SK-N-SH treated with all-trans-retinoic acid at 6 μM for 48 hours (cell line): ENCODE results near the gene SLC2A4RG.

Source experiments
- ATAC-seq: fragments of 200-7000 bp; cut with Tn5 transposase; 3 replicates; pipeline ENCODE4 v1.9.1; 2020; ENCODE audit warnings: mild to moderate bottlenecking, moderate library complexity
- ARNTL ChIP-seq: fragments of 450-650 bp; formaldehyde crosslinking; IDR thresholded peaks from 2 replicates; pipeline ENCODE4 v1.5.0; 2020; ENCODE audit warnings: low read depth, mild to moderate bottlenecking, moderate library complexity, borderline replicate concordance
- BACH2 ChIP-seq: fragments of 250-450 bp; sonication (Bioruptor Pico); IDR thresholded peaks from 2 replicates; pipeline ENCODE4 v1.9.0; 2021; ENCODE audit warnings: mild to moderate bottlenecking, borderline replicate concordance
- CSDC2 ChIP-seq: fragments of 250-450 bp; sonication (Bioruptor Pico); IDR thresholded peaks from 2 replicates; pipeline ENCODE4 v1.5.0; 2020; ENCODE audit warnings: mild to moderate bottlenecking, moderate library complexity
- ESRRG ChIP-seq: fragments of 250-450 bp; sonication (Bioruptor Pico); IDR thresholded peaks from 2 replicates; pipeline ENCODE4 v1.6.1; 2021; ENCODE audit warnings: mild to moderate bottlenecking
- GLIS3 ChIP-seq: fragments of 250-450 bp; sonication (Bioruptor Pico); IDR thresholded peaks from 2 replicates; pipeline ENCODE4 v1.5.0; 2020; ENCODE audit warnings: mild to moderate bottlenecking, moderate library complexity
- ISL1 ChIP-seq: fragments of 250-450 bp; sonication (Bioruptor Pico); IDR thresholded peaks from 2 replicates; pipeline ENCODE4 v2.1.2; 2022; ENCODE audit warnings: mild to moderate bottlenecking, moderate library complexity
- OSR1 ChIP-seq: fragments of 250-450 bp; sonication (Bioruptor Pico); IDR thresholded peaks from 2 replicates; pipeline ENCODE4 v1.8.0; 2022; ENCODE audit warnings: moderate library complexity, mild to moderate bottlenecking, inconsistent platforms
- PPARA ChIP-seq: fragments of 250-450 bp; sonication (Bioruptor Pico); IDR thresholded peaks from 2 replicates; pipeline ENCODE4 v1.5.0; 2020; ENCODE audit warnings: mild to moderate bottlenecking, borderline replicate concordance
- RARB ChIP-seq: fragments of 250-450 bp; sonication (Bioruptor Pico); IDR thresholded peaks from 2 replicates; pipeline ENCODE4 v1.8.0; 2021; ENCODE audit warnings: mild to moderate bottlenecking, moderate library complexity
- SNAI2 ChIP-seq: fragments of 250-450 bp; sonication (Bioruptor Pico); IDR thresholded peaks from 2 replicates; pipeline ENCODE4 v1.5.0; 2020; ENCODE audit warnings: mild to moderate bottlenecking, moderate library complexity
- TCF4 ChIP-seq: fragments of 250-450 bp; sonication (Bioruptor Pico); IDR thresholded peaks from 2 replicates; pipeline ENCODE4 v1.8.0; 2021; ENCODE audit warnings: mild to moderate bottlenecking, moderate library complexity, borderline replicate concordance
- TOX ChIP-seq: fragments of 250-450 bp; sonication (Bioruptor Pico); IDR thresholded peaks from 2 replicates; pipeline ENCODE4 v1.8.0; 2021; ENCODE audit warnings: mild to moderate bottlenecking, moderate library complexity, borderline replicate concordance
- ZFP3 ChIP-seq: fragments of 250-450 bp; sonication (Bioruptor Pico); IDR thresholded peaks from 2 replicates; pipeline ENCODE4 v1.5.0; 2020; ENCODE audit warnings: mild to moderate bottlenecking, moderate library complexity
- ZFP30 ChIP-seq: fragments of 450-650 bp; formaldehyde crosslinking; IDR thresholded peaks from 2 replicates; pipeline ENCODE4 v1.5.0; 2022; ENCODE audit warnings: mild to moderate bottlenecking, moderate library complexity
- ZNF565 ChIP-seq: fragments of 450-650 bp; formaldehyde crosslinking; conservative IDR thresholded peaks from 2 replicates; pipeline ENCODE4 v1.5.0; 2020; ENCODE audit warnings: low read depth, mild to moderate bottlenecking, moderate library complexity
- ZNF70 ChIP-seq: fragments of 450-650 bp; formaldehyde crosslinking; IDR thresholded peaks from 2 replicates; pipeline ENCODE4 v1.5.0; 2020; ENCODE audit warnings: mild to moderate bottlenecking, moderate library complexity
- ZNF8 ChIP-seq: fragments of 450-650 bp; formaldehyde crosslinking; IDR thresholded peaks from 2 replicates; pipeline ENCODE4 v1.5.0; 2020; ENCODE audit warnings: mild to moderate bottlenecking, moderate library complexity
- TF ChIP-seq, protein P1 (sequence below): fragments of 250-450 bp; sonication (Bioruptor Pico); IDR thresholded peaks from 2 replicates; pipeline ENCODE4 v1.8.0; 2020; ENCODE audit warnings: mild to moderate bottlenecking, moderate library complexity, borderline replicate concordance
- TF ChIP-seq, protein P2 (sequence below): fragments of 250-450 bp; sonication (Bioruptor Pico); IDR thresholded peaks from 2 replicates; pipeline ENCODE4 v1.5.1; 2021; ENCODE audit warnings: mild to moderate bottlenecking, moderate library complexity
- TF ChIP-seq, protein P3 (sequence below): fragments of 250-450 bp; sonication (Bioruptor Pico); IDR thresholded peaks from 2 replicates; pipeline ENCODE4 v1.5.1; 2020; ENCODE audit warnings: low read depth, mild to moderate bottlenecking, moderate library complexity
- TF ChIP-seq, protein P4 (sequence below): fragments of 250-450 bp; sonication (Bioruptor Pico); IDR thresholded peaks from 2 replicates; pipeline ENCODE4 v1.8.0; 2021; ENCODE audit warnings: low read depth, mild to moderate bottlenecking, moderate library complexity, borderline replicate concordance

The SLC2A4RG gene

GRCh38 chr20:63698739-63699465, 40.7 kb upstream of the SLC2A4RG start:
- TF ChIP-seq BACH2 (CRISPR knock-in tag), result no peak
- TF ChIP-seq, protein P1, sequence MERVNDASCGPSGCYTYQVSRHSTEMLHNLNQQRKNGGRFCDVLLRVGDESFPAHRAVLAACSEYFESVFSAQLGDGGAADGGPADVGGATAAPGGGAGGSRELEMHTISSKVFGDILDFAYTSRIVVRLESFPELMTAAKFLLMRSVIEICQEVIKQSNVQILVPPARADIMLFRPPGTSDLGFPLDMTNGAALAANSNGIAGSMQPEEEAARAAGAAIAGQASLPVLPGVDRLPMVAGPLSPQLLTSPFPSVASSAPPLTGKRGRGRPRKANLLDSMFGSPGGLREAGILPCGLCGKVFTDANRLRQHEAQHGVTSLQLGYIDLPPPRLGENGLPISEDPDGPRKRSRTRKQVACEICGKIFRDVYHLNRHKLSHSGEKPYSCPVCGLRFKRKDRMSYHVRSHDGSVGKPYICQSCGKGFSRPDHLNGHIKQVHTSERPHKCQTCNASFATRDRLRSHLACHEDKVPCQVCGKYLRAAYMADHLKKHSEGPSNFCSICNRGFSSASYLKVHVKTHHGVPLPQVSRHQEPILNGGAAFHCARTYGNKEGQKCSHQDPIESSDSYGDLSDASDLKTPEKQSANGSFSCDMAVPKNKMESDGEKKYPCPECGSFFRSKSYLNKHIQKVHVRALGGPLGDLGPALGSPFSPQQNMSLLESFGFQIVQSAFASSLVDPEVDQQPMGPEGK, result 0 out of 2 replicates have a peak, but pooled peaks have one; percentile 21
- TF ChIP-seq ZNF8, result 0 out of 2 replicates have a peak, but pooled peaks have one; percentile 18
- TF ChIP-seq TCF4 (CRISPR knock-in tag), result no peak
- peak; percentile 10; the same call in 1 of the 2 replicates for TF ChIP-seq GLIS3
- no peak for TF ChIP-seq ARNTL (CRISPR knock-in tag)
- peak; percentile 67 for ATAC-seq

DNA sequence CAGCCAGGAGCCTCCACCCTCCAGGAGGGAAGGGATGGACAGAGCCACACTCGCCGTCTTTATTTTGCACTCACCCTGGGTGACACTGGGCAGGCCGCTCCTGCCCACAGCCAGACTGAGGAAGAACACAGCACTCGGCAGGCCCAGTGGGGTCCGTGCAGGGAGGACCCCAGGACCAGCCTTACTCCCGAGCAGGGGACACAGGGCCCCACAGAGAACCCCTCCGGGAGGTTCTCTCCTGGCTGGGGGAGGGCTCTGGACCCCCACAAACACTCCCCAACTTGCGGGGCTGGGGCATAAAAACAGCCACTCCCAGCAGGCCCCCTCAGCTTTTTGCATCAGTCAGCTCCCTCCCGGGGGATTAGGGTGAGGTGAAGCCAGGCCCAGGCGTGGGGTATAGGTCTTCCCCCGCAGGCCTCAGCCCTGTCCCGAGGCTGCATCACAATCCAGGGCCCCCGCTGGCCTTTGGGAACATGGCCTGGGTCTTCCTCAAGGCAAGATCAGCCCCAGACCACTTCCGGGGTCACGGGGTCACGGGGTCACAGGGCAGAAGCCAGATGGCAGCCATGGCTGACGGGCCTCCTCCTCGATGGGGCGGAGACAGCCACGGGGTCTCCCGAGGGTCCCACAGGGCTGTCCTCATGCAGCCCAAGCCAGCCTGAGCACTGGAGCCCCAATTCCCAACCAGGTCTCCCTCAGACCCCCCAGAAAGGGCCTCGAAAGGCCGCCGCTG, 39.9 kb upstream of the SLC2A4RG start:
- ATAC-seq, result peak; percentile 18; the same call in 2 of the 3 replicates
- TF ChIP-seq PPARA (CRISPR knock-in tag) (no peak), ZFP3 (CRISPR knock-in tag) (no peak), SNAI2 (CRISPR knock-in tag) (no peak), RARB (CRISPR knock-in tag) (no peak), CSDC2 (CRISPR knock-in tag) (no peak)
- TF ChIP-seq, protein P1, result no peak

- TF ChIP-seq TOX (CRISPR knock-in tag) (no peak), ISL1 (CRISPR knock-in tag) (no peak), ZNF565 (CRISPR knock-in tag) (no peak), SNAI2 (CRISPR knock-in tag) (no peak), PPARA (CRISPR knock-in tag) (no peak), BACH2 (CRISPR knock-in tag) (no peak), CSDC2 (CRISPR knock-in tag) (no peak), ESRRG (CRISPR knock-in tag) (no peak), GLIS3 (no peak), ZFP30 (CRISPR knock-in tag) (no peak), OSR1 (CRISPR knock-in tag) (no peak), ZFP3 (CRISPR knock-in tag) (no peak), RARB (CRISPR knock-in tag) (no peak), ZNF8 (no peak)
- TF ChIP-seq, protein P2, sequence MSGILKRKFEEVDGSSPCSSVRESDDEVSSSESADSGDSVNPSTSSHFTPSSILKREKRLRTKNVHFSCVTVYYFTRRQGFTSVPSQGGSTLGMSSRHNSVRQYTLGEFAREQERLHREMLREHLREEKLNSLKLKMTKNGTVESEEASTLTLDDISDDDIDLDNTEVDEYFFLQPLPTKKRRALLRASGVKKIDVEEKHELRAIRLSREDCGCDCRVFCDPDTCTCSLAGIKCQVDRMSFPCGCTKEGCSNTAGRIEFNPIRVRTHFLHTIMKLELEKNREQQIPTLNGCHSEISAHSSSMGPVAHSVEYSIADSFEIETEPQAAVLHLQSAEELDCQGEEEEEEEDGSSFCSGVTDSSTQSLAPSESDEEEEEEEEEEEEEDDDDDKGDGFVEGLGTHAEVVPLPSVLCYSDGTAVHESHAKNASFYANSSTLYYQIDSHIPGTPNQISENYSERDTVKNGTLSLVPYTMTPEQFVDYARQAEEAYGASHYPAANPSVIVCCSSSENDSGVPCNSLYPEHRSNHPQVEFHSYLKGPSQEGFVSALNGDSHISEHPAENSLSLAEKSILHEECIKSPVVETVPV (CRISPR knock-in tag), result no peak
- TF ChIP-seq, protein P1, result no peak
- TF ChIP-seq, all 23 proteins: peak for 0
- ATAC-seq, result no peak
These were observed 39.2 kb upstream of the SLC2A4RG start for GRCh38 chr20:63700199-63701050.

DNA sequence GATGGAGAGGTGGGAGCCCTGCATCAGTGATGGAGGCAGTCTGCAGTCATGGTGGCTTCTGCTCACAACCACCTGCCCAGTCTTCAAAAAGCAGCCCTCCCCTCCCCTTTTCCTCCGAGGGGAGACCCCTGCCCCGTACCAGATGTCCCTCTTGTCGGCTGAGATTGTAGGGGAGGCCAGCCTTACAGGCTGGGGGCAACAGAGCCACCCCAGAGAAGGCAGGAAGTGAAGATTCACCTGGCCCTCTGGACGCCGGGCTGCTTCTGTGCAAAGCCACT, 38.6 kb upstream of the SLC2A4RG start:
- ATAC-seq, result no peak
- TF ChIP-seq OSR1 (CRISPR knock-in tag) (no peak), ZNF565 (CRISPR knock-in tag) (no peak), ZFP30 (CRISPR knock-in tag) (no peak), TOX (CRISPR knock-in tag) (no peak), ZNF70 (no peak), ARNTL (CRISPR knock-in tag) (no peak), ZFP3 (CRISPR knock-in tag) (no peak)
- TF ChIP-seq, protein P2 (CRISPR knock-in tag), result no peak
- TF ChIP-seq, protein P3, sequence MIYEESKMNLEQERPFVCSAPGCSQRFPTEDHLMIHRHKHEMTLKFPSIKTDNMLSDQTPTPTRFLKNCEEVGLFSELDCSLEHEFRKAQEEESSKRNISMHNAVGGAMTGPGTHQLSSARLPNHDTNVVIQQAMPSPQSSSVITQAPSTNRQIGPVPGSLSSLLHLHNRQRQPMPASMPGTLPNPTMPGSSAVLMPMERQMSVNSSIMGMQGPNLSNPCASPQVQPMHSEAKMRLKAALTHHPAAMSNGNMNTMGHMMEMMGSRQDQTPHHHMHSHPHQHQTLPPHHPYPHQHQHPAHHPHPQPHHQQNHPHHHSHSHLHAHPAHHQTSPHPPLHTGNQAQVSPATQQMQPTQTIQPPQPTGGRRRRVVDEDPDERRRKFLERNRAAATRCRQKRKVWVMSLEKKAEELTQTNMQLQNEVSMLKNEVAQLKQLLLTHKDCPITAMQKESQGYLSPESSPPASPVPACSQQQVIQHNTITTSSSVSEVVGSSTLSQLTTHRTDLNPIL, result no peak
- TF ChIP-seq, protein P4, sequence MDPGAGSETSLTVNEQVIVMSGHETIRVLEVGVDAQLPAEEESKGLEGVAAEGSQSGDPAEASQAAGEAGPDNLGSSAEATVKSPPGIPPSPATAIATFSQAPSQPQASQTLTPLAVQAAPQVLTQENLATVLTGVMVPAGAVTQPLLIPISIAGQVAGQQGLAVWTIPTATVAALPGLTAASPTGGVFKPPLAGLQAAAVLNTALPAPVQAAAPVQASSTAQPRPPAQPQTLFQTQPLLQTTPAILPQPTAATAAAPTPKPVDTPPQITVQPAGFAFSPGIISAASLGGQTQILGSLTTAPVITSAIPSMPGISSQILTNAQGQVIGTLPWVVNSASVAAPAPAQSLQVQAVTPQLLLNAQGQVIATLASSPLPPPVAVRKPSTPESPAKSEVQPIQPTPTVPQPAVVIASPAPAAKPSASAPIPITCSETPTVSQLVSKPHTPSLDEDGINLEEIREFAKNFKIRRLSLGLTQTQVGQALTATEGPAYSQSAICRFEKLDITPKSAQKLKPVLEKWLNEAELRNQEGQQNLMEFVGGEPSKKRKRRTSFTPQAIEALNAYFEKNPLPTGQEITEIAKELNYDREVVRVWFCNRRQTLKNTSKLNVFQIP (CRISPR knock-in tag), result no peak
